Progenitor cell of endocrine pancreas (in vitro differentiated cells): Measurements from ENCODE around the gene PDE6D. TPM values are rescaled to one million over a fixed set of nuclear protein-coding genes. Genes with fewer than 3 reads are reported as not detected.

Source experiments
- DNase-seq: peaks from one replicate; pipeline ENCODE4 v3.0.0; 2021; ENCODE audit warnings: low spot score; ENCODE audit not compliant: unreplicated experiment
- H3K27ac Mint-ChIP-seq: 2 replicates; pipeline ENCODE4 v1.8.0; 2021; ENCODE audit warnings: mild to moderate bottlenecking, moderate library complexity, mixed read lengths
- H3K27me3 Mint-ChIP-seq: 2 replicates; pipeline ENCODE4 v1.8.0; 2021; ENCODE audit warnings: mixed read lengths
- H3K36me3 Mint-ChIP-seq: 2 replicates; pipeline ENCODE4 v1.8.0; 2022; ENCODE audit warnings: mixed read lengths; ENCODE audit not compliant: insufficient read depth
- H3K4me1 Mint-ChIP-seq: 2 replicates; pipeline ENCODE4 v1.8.0; 2021; ENCODE audit warnings: low read depth, mixed read lengths
- H3K4me3 Mint-ChIP-seq: 2 replicates; pipeline ENCODE4 v1.8.0; 2021; ENCODE audit warnings: low read depth, mild to moderate bottlenecking, moderate library complexity, mixed read lengths
- H3K9me3 Mint-ChIP-seq: 2 replicates; pipeline ENCODE4 v1.8.0; 2021; ENCODE audit warnings: low read depth, mixed read lengths
- CTCF ChIP-seq: fragments of 200-600 bp; sonication (generic); IDR thresholded peaks from one replicate; pipeline ENCODE4 v1.5.0; 2021; ENCODE audit warnings: antibody characterized with exemption, mild to moderate bottlenecking; ENCODE audit not compliant: unreplicated experiment
- total RNA-seq: library from RNA; stranded (reverse); gene quantifications from 2 replicates; pipeline ENCODE4 v1.2.1, GENCODE V29; 2021

The PDE6D gene
- total RNA-seq, 1 donor from 2014 or later = 21.9 TPM

- H3K36me3 Mint-ChIP-seq = peaks cover 21% of the 10 kb centered on the region
- peak; percentile 94 for DNase-seq
These were observed 70.9 kb downstream of the PDE6D start for GRCh38 chr2:231709981-231710798.

GRCh38 chr2:231709636-231709980 lies 71.5 kb downstream of the PDE6D start:
- H3K4me1 Mint-ChIP-seq = peaks cover 18% of the 10 kb centered on the region
- no peak for TF ChIP-seq CTCF
- no peak for DNase-seq
- no peaks in the 10 kb centered on the region for H3K9me3 Mint-ChIP-seq
- no peaks in the 10 kb centered on the region for H3K27me3 Mint-ChIP-seq
- peaks cover 21% of the 10 kb centered on the region for H3K36me3 Mint-ChIP-seq
- H3K4me3 Mint-ChIP-seq = peak overlapping the region; percentile 89
- peak overlapping the region; percentile 97 for H3K27ac Mint-ChIP-seq

More at GRCh38 chr2:231709981-231710798, 70.9 kb downstream of the PDE6D start:
- H3K4me3 Mint-ChIP-seq = peak overlapping the region; percentile 89
- no peaks in the 10 kb centered on the region for H3K27me3 Mint-ChIP-seq
- peak overlapping the region; percentile 97 for H3K27ac Mint-ChIP-seq
- TF ChIP-seq CTCF = peak; percentile 88
- peaks cover 19% of the 10 kb centered on the region for H3K4me1 Mint-ChIP-seq
- no peaks in the 10 kb centered on the region for H3K9me3 Mint-ChIP-seq

- Mint-ChIP-seq H3K4me3 (peak overlapping the region; percentile 99), H3K9me3 (no peaks in the 10 kb centered on the region), H3K27ac (peak overlapping the region; percentile 100), H3K27me3 (no peaks in the 10 kb centered on the region), H3K4me1 (peaks cover 18% of the 10 kb centered on the region), H3K36me3 (peaks cover 21% of the 10 kb centered on the region)
- TF ChIP-seq CTCF = no peak
- peak; percentile 47 for DNase-seq
These were observed 72.1 kb downstream of the PDE6D start for GRCh38 chr2:231708773-231709635.

- Mint-ChIP-seq H3K4me1 (peaks cover 15% of the 10 kb centered on the region), H3K27me3 (no peaks in the 10 kb centered on the region), H3K27ac (peak within 1 kb of the TSS; percentile 100), H3K9me3 (no peaks in the 10 kb centered on the region), H3K4me3 (peak within 1 kb of the TSS; percentile 99), H3K36me3 (peaks cover 18% of the 10 kb centered on the region)
- peak; percentile 99 for DNase-seq
- no peak for TF ChIP-seq CTCF
These were observed 72.9 kb downstream of the PDE6D start, which contains the start of gene PTMA for GRCh38 chr2:231707927-231708772. Gene PTMA, plus strand, starts transcription at chr2:231708525. Its CDS starts 182 bp downstream, at chr2:231708707.
